Cortex of kidney (tissue), 1 donor: ENCODE results near the gene WNK2.

ENCODE experiments used
- DNase-seq: peaks from one replicate; lab custom pipeline; 2025; lab: John Stamatoyannopoulos, UW

Gene WNK2

DNA sequence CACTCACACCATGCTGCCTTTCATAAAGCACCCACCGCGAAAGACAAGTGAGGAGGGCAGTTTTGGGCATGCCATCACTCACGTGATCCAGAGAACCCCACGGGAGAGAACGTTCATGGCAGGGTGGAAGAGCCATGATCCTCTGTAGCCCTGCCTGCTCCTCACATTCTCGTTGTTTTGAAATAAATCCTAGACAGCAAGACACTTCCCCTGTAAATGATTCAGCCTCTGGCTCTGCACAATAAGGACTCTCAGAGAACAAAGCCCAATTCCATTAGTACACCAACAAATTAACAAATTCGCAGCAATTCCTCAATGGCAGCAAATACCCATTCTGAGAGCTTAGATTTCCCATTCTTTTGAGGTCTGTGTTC lies 71.5 kb downstream of the WNK2 start:
- no peak for DNase-seq

DNA sequence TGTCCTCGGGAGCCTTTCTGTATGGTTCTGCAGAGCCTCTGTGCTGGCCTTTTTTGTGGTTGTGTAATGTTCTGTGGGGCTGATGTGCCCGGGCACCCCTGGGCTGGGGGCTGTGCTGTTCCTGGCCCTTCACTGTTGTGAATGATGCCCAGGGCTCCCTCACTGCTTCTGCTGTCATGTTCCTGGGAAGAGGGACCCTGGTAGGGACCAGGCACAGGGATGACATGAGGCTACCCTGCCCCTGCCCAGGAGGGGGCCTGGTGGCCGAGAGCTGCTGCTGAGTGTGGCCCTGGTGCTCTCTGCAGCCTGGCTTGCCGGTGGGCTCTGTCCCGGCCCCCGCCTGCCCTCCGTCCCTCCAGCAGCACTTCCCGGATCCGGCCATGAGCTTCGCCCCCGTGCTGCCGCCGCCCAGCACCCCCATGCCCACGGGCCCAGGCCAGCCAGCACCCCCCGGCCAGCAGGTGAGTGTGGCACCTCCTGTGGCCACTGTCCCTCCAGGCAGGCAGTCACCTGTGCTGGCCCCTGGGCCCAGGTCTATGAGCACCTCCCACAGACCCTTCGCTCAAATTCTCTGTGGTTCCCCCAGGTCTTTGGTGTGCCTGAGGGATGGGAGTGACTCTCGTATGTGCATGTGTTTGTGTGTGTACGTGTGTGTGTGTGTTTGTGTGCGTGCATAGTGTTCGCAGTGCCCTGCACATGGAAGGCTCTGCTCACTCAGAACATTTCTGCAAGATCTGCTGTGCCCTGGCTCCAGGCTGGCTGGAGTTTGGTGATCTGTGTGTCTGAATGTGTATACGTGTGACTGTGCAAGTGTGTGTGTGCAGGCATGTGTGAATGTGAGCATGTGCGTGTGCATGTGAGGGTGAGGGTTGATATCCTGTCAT lies 72.3 kb downstream of the WNK2 start:
- DNase-seq: no peak

DNA sequence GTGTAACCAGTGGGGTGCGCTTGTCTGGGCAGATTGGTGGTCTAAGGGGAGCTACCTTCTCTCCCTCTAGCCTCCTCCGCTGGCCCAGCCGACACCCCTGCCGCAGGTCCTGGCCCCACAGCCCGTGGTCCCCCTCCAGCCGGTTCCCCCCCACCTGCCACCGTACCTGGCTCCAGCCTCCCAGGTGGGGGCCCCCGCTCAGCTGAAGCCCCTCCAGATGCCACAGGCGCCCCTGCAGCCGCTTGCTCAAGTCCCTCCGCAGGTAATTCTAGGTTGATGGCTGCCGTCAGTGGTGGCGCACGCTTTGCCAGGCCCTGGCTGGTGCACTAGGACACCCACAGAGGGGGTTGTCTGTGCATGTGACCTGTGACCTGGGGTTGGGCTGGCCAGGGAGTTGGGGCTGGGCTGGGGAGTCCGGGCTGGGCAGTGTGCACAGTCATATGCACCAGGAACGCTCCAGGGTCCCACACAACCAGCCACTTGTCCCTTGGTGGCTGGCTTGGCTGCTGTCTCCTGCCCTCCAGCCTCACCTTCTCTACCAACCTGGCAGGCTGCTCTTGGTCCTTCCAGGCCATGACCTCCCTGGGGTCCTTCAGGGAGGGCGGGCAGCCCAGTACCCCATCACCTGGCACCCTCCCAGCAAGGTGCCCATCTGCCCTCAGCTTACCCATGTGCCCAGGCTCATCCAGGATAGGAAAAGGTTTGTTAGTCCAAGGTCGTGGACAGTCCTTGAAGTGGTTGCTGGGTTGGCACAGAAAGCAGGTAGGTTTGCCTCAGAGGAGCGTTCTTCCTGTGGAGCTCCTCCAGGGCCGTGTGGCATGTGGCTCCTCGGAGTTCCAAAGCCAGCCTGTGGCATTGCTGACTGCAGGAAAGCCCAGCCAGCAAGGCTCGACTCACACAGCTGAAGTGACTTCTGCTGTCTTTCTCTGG lies 73.2 kb downstream of the WNK2 start:
- no peak for DNase-seq

DNA sequence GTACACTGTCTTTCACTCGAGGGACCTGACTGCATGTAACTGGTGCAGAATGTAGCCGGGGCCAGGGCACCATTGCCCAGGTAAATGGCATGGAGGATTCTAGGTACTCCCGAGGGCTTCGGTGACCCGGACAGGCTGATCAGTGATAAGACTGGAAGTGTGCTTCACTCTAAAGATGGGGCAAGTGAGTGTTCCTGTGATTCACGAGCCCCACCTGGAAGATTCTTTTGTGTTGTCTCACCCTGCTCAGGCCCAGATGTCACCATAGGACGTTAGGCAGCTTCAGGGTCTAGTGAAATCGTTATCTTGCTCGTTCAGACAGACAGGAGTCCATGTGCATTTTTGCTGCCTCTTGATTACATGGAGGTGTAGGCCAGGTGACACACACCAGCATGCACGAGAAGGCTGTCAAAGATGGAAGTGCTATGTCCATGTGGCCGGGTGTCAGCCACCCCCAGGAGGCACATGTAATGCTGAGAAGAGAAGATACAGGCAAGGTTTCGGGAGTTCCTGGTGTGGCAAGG lies 73.9 kb downstream of the WNK2 start:
- no peak for DNase-seq

DNA sequence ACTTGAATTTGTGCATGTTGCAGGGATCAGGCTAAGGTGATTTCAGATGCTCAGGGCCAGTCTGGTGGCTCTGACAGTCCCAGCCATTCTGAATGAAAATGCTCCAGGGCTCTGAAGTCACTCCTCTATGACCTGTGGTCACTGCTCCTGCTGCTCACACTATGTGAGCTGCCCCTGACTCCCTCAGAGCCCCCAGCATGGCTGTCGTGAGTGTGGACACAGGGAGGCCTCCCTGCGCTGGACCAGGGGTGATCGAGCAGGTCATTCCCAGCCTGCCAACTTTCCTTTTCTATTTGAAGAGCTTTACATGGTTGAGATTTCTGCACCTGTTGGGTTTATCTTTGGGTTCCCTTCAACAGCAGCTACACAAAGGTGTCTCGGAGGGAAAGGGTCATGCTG lies 74.5 kb downstream of the WNK2 start:
- DNase-seq: no peak

DNA sequence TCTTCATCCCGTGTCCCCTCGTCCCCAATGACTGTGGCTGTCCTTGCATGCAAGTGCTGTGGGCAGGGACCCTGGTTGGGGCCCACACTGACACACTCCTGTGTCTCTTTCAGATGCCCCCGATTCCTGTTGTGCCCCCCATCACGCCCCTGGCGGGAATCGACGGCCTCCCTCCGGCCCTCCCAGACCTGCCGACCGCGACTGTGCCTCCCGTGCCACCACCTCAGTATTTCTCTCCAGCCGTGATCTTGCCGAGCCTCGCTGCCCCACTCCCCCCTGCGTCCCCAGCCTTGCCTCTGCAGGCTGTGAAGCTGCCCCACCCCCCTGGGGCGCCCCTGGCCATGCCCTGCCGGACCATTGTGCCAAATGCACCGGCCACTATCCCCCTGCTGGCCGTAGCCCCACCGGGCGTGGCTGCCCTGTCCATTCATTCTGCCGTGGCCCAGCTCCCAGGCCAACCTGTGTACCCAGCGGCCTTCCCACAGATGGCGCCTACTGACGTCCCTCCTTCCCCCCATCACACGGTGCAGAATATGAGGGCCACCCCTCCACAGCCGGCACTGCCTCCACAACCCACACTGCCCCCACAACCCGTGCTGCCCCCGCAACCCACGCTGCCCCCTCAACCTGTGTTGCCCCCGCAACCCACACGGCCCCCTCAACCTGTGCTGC lies 75.0 kb downstream of the WNK2 start:
- no peak for DNase-seq

DNA sequence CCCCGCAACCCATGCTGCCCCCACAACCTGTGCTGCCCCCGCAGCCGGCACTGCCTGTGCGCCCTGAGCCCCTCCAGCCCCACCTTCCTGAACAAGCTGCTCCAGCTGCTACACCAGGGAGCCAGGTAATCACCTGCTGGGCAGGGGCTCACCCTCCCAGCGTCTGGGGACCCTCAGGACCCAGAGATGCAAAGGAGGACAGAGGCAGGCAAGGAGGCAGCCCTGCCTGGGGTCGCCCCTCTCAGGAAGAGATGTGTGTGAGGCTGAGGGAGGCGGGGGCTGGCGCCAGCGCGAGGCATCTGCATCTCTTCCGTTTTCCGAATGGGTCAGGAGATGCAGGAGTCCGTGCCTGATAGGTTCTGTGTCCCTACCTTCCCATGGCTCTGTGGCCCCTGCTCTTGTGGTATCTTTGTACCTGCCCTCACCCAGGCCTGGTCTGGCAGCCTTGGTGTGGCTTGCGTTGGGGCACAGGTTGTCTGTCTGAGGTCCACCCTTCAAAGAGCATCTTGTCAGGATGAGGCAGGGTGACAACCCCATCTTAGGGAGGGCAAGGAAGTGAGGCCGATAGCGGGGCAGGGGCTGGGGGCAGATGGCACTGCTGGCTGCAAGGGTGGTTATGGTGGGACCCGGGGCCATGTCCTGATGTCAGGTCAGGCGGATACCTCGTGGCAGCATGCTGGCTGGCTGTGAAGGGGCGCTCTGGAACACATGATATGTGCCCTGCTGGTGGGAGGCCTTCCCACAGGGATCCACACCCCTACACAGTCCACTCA lies 75.7 kb downstream of the WNK2 start:
- no peak for DNase-seq

DNA sequence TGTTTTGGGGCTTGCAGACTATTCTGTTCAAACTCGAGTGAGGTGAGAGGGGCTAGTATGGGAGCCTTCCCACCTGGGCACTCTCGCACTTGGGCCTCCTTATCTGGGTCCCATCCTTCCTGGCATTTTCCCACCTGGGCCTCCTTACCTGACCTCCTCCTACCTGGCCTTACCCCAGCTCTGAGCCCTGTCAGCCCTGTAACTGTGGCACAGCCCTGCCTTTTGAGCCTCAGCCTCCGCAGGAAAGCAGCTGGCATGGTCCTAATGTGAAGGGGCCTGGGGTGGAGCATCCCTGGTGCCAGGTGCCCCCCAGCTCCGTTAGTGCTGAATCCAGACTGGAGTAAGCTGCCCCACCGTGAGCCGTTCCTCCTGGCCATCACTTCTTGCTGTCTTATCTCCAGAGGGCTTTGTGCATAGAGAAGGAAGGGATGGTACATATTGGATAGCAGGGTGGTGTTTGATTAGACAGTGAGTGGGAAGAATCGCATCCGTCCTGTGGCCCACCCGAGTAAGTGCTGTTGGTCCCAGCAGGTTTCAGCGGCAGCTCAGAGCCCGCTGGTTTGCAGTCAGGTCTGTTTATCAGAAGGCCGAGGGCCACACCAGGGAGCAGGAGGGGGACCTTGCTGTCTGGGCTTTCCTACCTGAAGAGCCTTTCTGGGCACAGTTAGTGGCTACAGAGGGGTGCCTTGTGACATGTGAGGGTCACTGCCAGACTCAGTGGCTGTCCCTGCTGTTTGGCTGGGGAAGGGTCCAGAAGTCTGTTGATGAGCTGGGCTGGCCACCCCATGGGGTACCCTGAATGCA lies 76.5 kb downstream of the WNK2 start:
- DNase-seq: no peak

DNA sequence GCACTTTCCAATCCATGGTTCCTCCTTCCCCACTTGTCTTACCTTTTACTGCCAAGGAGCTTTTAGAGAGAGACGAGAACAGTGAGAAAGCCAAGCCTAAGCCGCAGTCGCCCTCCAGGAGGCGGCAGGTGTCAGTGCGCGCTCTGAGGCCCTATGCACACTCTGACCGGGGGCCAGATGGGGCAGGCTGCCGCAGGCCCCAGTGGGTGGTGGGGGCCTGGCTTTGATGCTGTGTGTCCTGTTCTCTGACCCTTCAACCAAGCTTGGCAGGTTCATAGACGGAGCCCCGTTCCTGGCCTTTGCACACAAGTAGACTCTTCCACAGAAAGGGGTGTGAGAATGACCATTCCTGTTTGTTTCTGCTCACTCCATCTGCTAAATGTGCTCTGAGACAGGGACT lies 77.3 kb downstream of the WNK2 start:
- DNase-seq: no peak

DNA sequence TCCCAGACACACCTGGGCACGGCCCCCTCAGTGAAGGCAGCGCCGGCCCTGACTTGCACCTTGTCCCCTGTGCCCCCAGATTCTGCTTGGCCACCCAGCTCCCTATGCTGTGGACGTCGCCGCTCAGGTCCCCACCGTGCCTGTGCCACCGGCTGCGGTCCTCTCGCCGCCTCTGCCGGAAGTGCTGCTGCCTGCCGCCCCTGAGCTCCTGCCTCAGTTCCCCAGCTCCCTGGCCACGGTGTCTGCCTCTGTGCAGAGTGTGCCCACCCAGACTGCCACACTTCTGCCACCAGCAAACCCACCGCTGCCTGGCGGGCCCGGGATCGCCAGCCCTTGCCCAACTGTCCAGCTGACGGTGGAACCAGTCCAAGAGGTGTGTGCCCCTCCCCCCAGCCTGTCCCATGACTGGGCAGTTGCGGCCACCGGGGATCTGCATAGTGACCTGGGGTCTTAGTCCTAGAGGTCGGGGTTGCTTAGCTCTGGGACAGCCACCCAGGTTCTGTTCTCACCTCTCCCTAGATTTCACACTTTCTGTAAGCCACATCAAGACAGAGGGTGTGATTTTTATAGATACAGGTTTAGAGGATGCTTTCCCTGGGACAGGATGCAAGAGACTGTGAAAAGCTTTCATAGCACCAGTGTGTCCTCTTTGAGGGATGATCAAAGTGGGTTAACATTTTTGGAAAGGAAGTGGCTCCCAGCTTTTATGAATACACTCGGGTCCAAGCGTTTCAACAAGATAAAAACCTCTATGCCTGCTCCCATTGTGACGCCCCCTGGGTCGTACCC lies 78.0 kb downstream of the WNK2 start:
- no peak for DNase-seq

DNA sequence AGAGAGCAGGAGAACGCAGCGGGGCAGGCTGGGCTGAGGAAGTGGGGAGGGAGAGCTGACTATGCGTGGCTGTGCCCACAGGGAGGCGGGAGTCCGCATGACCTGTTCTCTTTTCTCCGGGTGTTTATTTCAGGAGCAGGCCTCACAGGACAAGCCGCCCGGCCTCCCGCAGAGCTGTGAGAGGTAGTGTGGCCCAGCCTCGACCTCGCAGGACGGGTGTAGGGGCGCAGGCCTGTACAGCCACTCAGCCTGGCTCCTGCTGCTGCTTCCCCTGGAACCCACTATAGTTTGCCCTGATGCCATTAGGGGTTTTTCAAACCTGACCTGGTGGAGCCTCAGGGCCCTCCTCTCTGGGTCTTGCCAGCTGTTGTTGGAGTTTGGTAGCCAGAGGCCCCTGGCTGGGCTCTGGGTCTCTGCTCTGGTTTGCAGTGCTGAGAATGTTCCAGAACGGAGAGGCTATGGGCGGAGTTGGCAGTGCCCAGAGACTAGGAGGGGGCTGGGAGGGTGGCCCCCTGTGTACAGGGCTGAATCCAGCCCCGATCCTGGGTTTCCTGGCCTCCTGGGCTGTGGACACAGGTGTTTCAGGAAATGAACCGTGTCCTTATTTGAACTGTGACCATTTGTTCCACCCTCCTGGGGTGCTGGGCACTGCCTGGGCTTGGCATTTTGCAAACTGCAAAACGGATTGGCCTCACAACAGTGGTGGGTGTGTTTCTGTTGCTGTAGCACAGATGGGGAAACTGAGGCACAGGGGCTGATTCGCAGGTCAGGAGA lies 78.8 kb downstream of the WNK2 start:
- DNase-seq: no peak

DNA sequence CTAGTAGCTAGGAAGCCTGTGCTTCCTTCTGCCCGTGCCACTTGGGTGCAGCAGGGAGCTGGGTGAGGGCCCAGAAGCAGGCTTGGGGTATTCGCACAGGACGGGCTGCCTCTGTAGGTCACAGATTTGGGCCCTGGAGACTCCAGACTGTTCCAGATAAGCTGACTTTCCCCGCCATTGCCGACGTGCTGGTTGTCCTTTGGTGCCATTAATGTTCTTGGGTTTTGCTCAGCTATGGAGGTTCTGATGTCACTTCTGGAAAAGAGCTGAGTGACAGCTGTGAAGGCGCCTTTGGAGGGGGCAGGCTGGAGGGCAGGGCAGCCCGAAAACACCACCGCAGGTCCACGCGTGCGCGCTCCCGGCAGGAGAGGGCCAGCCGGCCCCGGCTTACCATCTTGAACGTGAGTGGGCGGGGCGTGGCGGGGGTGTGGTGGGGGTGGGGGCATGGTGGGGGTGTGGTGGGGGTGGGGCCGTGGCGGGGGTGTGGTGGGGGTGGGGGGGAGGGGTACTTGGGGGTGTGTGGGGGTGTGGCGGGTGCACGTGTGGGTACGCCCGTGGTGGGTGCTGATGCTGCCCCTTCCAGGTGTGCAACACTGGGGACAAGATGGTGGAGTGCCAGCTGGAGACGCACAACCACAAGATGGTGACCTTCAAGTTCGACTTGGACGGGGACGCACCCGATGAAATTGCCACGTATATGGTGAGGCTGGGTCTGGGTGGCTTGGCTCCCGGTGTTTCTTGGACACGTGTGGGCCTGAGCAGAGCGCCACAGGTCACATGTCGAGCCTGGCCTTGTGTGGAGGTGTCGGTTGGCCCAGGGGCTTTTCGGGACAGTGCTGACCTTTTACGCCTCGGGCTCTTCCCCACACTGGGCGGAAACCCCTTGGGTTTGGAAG lies 79.6 kb downstream of the WNK2 start:
- DNase-seq: no peak

DNA sequence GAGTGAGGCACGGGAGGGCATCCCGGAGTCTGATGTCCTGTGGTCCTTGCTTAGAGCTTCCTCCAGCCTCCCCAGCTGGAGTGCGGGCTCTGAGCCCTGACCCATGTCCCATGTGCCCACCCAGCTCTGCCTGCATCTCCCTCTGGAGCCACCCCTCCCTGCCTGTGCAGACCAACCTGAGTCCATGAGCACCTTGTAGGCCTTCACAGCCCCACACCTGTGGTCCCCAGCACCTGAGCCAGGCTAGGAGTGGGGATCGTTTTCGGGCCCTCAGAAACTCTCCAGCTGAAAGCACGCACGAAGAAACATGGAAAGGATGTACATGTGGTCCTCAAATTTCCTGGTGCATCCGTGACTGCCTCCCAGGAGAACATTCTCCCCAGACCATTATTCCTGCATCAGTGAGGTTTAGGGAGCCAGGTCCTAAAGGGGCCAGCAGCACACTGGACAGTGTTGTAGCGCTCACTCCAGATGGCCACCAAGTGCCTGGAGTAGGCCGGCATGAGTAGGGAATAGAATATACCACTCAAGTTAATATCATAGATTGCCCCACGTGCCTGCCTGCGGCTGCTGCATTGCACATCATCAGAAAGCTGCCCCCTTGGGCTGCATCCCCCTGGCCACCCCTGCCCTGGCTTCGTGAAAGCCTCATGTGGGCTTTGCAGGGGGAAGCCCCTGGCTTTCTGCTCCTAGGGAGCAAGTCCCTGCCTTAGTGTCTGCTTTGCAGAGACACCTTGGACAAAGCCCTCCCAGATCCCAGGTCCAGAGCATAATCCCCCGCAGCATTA lies 80.6 kb downstream of the WNK2 start:
- DNase-seq: no peak

DNA sequence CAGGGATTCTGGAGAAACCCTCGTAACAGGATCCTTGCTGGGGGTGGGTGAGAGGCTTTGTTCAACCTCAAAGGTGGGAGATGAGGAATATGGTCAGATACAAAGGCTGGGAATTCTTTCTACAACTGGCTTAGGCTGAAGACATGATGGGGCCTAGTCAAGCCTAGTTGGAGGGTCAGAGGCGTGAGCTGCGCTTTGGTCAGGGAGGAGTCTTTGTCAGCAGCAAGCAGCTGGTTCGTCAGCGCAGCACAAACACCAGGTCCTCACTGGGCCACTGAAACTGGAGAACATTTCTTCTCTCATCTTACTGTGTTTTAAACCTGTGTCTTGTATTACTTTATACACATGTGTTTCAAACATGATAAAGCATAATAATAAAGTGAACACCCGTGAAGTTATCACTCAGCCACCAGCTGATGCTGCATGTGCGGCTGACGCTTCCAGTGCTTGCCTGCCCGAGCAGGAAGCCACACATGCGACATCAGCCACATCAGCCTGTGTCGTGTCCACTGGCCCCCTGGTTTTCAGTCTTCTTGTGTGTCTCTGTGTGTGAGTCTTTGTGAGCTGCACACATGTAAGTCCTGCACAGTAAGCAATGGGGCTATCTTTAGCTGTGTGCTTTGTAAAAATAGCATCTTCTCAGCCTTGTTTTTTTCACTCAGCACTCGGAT lies 81.5 kb downstream of the WNK2 start:
- no peak for DNase-seq

DNA sequence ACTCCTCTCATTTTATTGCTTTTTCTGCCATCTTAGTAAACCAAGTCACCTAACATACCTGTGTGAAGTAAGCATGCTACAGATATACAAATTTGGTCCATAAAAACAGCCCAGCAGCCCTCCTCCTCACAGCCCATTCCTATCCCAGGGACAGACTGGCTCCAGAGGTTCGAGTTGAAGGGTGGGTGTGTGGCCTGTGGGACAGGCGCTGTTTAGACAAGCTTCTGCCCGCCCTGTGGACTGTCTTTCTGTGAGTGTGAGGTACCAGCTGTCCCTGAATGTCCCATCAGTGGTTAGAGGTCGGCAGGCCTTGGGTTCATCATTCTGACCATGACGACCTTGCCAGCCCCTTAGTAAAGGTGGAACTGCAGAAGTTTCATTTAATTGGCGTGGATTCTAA lies 82.0 kb downstream of the WNK2 start:
- DNase-seq: no peak

DNA sequence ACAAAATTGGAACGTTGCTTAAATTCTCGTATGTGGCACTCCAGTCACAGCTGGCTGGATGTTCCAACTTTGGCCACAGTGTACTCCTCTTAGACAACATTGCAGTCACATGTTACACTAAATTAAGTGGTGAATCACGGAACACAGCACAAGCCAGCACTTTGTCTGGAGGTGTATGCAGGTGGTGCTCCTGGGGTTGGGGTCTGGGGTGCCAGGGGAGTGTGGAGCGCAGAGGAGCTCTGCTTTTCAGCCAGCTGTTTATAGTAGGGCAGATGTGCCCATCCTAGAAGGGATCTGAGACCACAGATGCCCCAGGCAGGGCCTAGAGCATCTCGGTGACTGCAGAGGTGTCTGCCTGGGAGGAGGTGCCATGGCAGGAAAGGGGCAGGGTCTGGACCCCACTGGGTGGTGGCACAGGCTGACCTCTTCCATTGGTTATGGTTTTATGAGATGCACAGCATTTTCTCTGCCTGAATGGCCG lies 82.6 kb downstream of the WNK2 start:
- DNase-seq: no peak
